ENCODE measurements around the gene TMOD2. TPM values are rescaled to one million over a fixed set of nuclear protein-coding genes. Genes with fewer than 3 reads are reported as not detected.
A peak's percentile ranks its signal among the peaks of the same experiment; 100 is the strongest.

TMOD2 gene
- polyA plus RNA-seq, 3 donors: 5.8 to 12.7 (median 6.2) TPM

- Mint-ChIP-seq H3K4me1 (peaks cover 15% of the 10 kb centered on the region), H3K9me3 (no peaks in the 10 kb centered on the region), H3K27me3 (ENCODE audit: low read depth in 3 of 3) (no peaks in the 10 kb centered on the region), H3K27ac (peak overlapping the region in 1 of 7 donors; percentile 13), H3K4me3 (no peak overlapping the region), H3K36me3 (peaks cover 45 to 50% of the 10 kb centered on the region in 2 donors)
- Histone ChIP-seq H3K27me3 (ENCODE audit: control insufficient read depth in 2 of 2, insufficient read depth in 2 of 2, low read length in 2 of 2) (no peaks in the 10 kb centered on the region), H3K9me3 (replicated peaks in 1 of 2; ENCODE audit: control insufficient read depth in 1 of 2, insufficient read depth in 1 of 2, low read length in 2 of 2) (no peaks in the 10 kb centered on the region), H3K79me2 (ENCODE audit: insufficient read depth, low read length) (peaks cover 79% of the 10 kb centered on the region), H4K20me1 (ENCODE audit: insufficient read depth, low read length) (peaks cover 100% of the 10 kb centered on the region), H3K4me3 (replicated peaks in 1 of 3; ENCODE audit: low read depth in 2 of 3, low read length in 3 of 3) (no peak overlapping the region), H2AFZ (ENCODE audit: insufficient read depth, low read depth, low read length, poor library complexity, severe bottlenecking) (no peak overlapping the region), H3K4me2 (replicated peaks; ENCODE audit: extremely low read depth, low read length, poor library complexity, severe bottlenecking) (no peak overlapping the region), H3K27ac (ENCODE audit: low read depth in 1 of 2, low read length in 2 of 2) (peak overlapping the region in 1 of 2 donors; percentile 5), H3K4me1 (ENCODE audit: control insufficient read depth in 1 of 2, insufficient read depth in 2 of 2, low read length in 2 of 2) (peaks cover 0 to 8% of the 10 kb centered on the region in 2 donors), H3K9ac (ENCODE audit: insufficient read depth, low read length, poor library complexity, severe bottlenecking) (no peak overlapping the region), H3K36me3 (replicated peaks in 1 of 2; ENCODE audit: control insufficient read depth in 1 of 2, insufficient read depth in 2 of 2, low read length in 2 of 2) (peaks cover 29 to 53% of the 10 kb centered on the region in 2 donors)
- WGBS (ENCODE audit: insufficient coverage): 80% methylated on average over 6 of the region's 10 CpGs
- DNase-seq: peak in 1 of 3 donors; percentile 47
- intact Hi-C loops (cut with micrococcal nuclease): no loop called here
- no peak for TF ChIP-seq CTCF (IDR thresholded peaks at IDR 0.05)
These were observed 110.4 kb downstream of the TMOD2 start for GRCh38 chr15:51861557-51862359.

- WGBS (ENCODE audit: insufficient coverage): no CpG with 5 or more reads among the region's 2 CpGs
- no peak overlapping the region for H3K4me3 Mint-ChIP-seq
- H3K9me3 Mint-ChIP-seq: no peaks in the 10 kb centered on the region
- H3K27me3 Mint-ChIP-seq (ENCODE audit: low read depth in 3 of 3): no peaks in the 10 kb centered on the region
- H3K4me1 ChIP-seq (ENCODE audit: control insufficient read depth in 1 of 2, insufficient read depth in 2 of 2, low read length in 2 of 2): peaks cover 0 to 8% of the 10 kb centered on the region in 2 donors
- no peak overlapping the region for H3K4me2 ChIP-seq (replicated peaks; ENCODE audit: extremely low read depth, low read length, poor library complexity, severe bottlenecking)
- peaks cover 11% of the 10 kb centered on the region for H3K4me1 Mint-ChIP-seq
- intact Hi-C loops (cut with micrococcal nuclease): no loop called here
- H3K36me3 ChIP-seq (replicated peaks in 1 of 2; ENCODE audit: control insufficient read depth in 1 of 2, insufficient read depth in 2 of 2, low read length in 2 of 2): peaks cover 38 to 67% of the 10 kb centered on the region in 2 donors
- H3K4me3 ChIP-seq (replicated peaks in 1 of 3; ENCODE audit: low read depth in 2 of 3, low read length in 3 of 3): no peak overlapping the region
- no peaks in the 10 kb centered on the region for H3K27me3 ChIP-seq (ENCODE audit: control insufficient read depth in 2 of 2, insufficient read depth in 2 of 2, low read length in 2 of 2)
- no peaks in the 10 kb centered on the region for H3K9me3 ChIP-seq (replicated peaks in 1 of 2; ENCODE audit: control insufficient read depth in 1 of 2, insufficient read depth in 1 of 2, low read length in 2 of 2)
- H3K27ac ChIP-seq (ENCODE audit: low read depth in 1 of 2, low read length in 2 of 2): no peak overlapping the region
- H3K36me3 Mint-ChIP-seq: peaks cover 55 to 62% of the 10 kb centered on the region in 2 donors
- TF ChIP-seq CTCF (IDR thresholded peaks at IDR 0.05): no peak
- peak overlapping the region in 1 of 7 donors; percentile 68 for H3K27ac Mint-ChIP-seq
- peaks cover 65% of the 10 kb centered on the region for H3K79me2 ChIP-seq (ENCODE audit: insufficient read depth, low read length)
- no peak overlapping the region for H2AFZ ChIP-seq (ENCODE audit: insufficient read depth, low read depth, low read length, poor library complexity, severe bottlenecking)
- H4K20me1 ChIP-seq (ENCODE audit: insufficient read depth, low read length): peaks cover 100% of the 10 kb centered on the region
- no peak for DNase-seq
- no peak overlapping the region for H3K9ac ChIP-seq (ENCODE audit: insufficient read depth, low read length, poor library complexity, severe bottlenecking)
These were observed 111.7 kb downstream of the TMOD2 start for GRCh38 chr15:51863131-51863530.

Data from CD14-positive monocyte (primary cell).